IPS-NIHi7 (cell line): ENCODE measurements around the gene RAI1.

Source experiments
- DNase-seq: peaks from one replicate; pipeline ENCODE4 v3.0.0; 2012; ENCODE audit warnings: mixed read lengths; ENCODE audit errors: extremely low spot score

Gene RAI1

DNA sequence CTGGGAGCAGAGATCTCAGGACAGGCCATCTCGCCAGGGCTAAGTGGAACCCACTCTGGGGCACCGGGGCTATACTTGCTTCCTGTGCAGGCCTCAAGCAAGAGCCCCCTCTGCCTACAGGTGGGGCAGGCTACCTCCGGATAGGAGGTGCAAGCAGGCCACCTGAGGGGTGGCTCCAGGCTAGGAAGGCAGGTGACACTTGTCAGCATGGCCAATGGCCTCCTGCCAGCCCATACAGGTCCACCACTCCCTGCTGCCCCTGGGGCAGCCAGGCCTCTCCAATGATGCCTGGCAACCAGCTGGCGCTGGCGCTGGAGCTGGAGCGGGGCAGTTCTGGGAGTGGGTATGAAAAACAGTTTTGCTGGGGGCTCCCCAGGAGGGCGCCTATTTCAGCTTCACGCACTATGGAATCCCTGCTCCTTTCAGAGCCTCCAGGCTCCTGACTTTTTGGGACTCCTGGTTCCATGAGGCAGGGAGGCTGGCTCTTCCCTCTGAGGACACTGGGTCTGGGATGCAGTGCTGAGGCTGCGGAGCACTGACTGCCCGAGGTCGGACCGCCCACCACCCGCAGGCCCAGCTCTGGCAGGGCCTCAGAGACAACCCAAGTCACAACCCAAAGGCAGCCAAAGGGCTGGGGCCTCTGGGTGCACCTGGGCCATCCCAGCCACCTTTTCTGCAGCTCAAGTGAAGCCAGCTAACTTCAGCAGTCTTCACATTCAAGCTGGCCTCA, 164.0 kb downstream of the RAI1 start:
- DNase-seq = no peak

DNA sequence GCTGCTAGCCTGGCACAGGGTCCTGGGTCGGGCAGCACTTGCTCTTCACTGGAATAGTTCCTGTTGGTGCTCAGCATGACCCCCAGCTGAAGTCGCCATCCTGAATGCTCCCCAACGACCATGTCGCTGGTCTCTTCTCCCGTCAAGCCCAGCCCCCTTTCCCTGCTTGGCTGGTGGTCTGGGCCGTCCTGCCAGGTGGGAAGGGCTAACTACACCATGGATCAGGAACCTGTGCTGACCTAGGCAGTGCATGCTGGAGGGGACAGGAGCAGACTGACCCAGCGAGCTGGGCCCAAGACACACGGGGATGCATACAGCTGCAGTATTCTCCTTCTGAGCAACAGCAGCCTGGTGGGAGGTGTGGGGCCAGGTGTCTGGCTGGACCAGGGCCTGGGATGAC, 164.7 kb downstream of the RAI1 start:
- DNase-seq = no peak

DNA sequence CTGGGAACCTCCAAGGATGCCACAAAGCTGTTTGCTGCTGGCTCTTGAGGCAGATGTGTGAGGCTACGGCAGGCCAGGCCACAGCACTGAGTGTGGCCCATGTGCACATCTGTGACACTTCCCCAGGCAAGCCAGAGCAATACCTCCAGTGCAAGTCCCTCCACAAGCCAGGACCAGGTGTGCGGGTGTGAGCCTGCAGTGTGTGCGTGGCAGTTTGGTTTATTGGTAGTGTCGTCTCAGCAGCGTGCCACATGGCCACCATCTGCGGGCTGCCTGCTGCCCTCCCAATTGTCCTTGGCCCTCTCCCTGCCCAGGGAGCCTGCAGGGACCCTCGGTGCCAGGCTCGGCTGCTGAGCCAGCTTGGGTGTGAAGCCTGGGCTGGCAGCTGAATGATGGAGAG, 165.4 kb downstream of the RAI1 start:
- DNase-seq = no peak

DNA sequence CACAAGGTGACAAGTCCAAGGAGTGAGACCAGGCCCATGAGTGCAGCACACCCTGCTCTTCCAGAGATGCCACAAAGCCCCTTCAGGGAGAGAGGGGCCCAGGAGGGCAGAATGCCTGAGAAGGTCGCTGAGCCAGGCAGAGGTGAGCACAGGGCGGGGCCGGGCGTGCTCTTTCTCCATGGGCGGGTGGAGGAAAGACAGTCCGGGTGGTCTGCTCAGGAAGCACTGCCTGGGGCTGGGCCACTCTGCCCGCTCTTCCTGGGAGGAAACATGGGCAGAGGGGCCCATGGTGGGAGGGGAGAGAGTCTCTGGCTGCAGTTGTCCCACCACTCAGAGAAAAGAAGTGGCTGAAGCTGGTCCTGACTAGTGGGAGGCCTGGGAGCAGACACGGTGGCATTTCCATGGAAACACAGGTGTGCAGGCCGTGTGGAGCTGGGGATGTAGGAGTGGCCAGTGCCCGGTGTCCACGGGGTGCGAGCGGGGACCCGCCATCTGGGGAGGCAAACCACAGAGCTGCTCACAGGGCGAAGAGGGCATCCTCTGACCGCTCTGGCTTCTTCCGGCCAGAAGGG, 165.9 kb downstream of the RAI1 start:
- no peak for DNase-seq

DNA sequence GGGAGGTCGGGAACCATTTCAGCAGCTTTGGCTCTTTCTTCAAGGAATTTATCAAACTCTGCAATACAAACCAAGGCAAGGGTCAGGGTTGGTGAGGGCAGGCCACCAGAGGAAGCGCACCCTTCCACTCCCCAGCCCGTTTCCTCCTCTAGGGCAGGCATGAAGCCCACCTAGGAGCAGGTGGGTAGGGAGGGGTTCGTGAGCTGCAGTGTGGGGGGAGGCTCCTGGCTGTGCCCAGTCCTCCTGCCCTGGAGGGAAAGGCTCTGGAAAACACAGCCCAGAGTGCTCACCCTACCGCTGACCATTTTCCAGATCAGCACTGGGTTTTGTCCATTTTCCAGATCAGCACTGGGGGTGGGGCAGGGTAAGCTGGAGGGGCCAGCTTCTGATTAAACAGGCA, 166.5 kb downstream of the RAI1 start:
- DNase-seq = no peak

DNA sequence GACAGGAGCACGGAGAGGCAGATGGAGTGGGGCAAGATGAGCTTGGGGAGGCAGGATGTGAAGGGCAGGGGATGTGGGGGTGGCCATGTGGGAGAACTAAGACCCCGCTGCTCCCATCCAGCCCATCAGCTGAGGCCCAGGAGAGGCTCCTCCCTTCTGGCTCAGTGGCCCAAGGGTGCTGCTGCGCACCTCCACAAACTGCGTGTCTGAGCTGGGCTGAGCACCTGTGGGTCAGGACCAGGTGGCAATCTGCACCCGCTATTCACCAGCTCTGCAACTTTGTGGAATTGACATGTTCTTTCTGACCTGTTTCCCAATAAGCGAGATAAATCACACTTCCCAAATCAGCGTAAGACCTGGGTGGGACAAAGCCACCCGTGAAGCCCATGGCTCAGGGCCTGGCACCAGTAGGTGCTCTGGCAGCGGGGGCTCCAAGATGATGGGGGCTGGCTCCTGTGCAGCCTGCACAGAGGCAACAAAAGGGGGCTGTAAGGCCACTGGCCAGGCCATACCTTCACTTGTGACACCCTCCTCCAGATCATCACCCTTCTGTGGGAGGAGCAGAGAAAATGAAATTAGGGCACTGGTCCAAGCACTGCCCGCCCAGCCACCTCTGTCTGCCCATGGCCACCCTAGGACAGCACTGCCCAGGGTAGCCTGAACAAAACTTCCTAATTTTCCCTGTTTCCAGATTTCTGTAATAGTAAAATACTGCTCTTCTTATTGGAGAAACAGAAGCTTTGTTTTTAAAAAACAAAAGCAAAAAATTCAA, 167.2 kb downstream of the RAI1 start:
- DNase-seq = no peak

DNA sequence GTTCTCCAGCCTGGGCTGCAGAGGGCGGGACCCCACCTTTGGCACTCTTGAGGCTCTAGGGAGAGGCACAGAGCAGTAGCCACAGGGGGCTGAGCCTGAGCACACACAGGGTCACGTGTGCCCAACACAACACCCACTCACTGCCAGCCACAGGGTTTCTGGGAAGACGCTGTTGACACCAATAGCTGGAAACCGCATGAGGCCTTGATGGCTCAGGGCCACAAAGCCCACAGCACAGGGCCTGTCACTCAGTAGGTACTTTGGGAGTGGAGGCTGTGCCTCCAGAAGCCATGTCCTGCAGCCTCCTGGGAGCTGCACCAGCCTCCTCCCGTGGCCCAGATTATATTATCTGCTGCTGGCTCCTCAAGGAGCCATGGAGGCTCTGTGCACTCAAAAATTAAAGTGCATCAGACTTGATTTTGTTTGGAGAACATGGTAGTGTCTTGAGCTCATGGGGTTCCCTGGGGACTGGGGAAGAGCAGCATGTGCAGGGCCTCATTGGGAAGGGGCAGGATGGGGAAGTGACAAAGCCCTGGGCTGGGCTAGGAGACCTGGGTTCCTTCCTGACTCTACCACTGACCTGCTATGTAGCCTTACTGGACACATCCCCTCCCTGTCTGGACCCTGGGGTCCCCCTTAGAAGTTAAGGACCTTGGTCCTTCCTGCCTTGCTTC, 168.0 kb downstream of the RAI1 start:
- DNase-seq = no peak

DNA sequence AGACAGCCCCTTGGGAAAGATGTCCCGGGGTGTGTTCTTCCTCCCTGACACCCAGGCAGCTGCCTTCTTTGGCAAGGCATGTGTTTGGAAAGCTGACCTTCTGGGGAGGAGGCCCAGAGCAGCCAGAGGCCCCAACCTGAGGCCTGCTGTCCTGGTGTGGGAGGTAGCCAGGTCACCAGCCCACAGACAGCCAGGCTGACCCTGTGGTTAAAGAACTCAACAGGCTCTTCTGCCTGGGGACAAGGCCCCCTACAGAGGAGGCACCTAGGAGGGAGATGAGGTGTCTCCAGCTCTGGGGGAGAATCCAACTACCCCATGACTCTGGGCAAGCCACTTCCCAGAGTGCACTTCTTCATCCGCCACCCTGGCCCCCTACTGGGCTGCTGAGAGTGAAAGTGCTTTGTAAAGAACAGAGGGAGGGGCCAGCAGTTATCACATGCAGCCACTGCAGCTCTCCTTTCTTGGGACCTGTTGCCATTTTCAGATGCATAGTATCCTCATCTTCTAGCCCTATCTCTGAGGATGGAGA, 168.7 kb downstream of the RAI1 start:
- peak; percentile 52 for DNase-seq

DNA sequence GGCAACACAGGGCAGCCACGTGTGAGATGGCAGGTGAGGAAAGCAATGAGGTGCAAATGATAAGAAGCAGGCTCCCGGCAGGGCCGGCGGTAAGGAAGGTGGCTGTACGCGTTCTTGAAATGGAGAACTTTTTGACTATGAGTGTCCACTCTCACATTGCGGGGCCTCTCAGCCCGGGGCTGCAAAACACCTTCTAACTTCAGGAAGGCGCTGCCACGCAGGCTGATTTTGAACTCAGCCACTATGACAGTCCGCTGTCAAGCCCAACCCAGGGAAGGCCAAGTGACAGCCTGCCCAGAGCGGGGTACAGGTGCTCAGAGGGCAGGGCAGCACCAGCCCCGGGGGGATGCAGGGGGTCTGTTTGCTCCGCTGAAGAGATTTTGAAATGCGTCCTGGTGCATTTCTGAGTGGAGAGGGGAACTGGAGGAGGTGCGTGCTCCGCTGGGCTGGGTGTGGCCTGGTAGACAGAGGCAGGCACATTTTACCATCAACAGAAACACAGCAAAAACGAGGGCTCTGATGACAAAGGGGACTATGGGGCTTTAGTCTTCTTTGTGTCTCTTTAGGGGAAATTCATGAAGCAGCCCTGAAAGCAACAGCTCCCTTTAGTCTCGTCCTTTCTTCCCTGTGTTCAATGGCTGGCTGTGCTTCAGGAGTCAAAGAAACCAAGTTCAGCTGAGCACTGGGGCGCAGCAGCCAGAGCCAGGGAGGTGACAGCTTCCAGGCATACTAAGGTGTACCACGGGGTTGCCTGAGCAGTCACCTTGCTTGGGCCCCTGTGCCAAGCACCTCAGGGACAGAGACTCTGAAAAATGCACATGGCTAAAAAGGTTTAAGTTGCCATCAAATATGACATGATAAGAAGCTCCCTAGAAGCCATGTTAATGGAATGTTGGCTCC, 170.1 kb downstream of the RAI1 start:
- no peak for DNase-seq

DNA sequence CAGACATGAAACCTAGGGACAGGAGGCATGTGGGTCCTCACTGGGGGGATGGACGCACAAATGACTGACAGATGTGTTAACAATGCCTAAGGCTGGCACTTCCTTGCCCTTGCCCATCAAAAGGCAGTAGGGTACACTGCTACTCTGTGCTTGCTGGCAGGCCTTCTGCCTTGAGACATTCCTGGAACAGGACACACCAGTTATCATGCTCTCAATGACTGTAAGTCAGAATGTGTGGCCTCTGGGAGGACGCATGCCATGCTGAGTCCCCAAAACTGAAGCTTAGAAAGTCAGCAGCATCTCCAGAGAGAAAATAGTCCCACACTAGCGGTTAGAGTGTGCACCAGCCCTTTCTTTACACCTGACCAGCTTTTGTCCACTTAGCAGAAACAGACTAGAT, 171.7 kb downstream of the RAI1 start:
- no peak for DNase-seq

DNA sequence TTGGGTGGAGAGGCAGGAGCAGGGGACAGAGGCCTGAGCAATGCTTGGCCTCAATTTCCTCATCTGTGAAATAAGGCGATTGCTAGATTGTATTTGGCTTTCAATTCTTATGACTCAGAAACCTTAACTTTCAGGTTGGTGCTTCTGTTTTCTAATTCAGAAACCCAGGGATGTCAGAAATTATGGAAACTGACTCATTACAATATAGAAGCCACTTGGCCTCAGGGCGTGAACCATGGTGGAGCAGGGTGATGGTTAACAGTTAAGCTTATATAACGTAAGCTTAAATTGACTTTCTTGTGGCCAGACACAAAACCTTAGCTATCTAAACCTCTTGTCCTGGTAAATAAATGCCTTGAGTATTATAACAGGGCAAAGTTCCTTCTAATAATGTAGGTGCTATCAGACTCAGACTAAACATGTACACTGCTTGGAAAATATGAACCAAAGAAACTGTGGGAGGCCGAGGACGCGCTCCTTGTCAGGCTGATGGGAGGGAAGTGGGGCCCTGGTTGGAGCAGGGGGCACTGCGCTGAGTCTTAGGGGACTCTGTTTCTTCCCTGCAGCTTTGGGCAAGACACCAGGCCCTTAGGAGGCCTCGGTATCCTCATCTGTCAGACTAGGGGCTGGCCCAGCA, 172.7 kb downstream of the RAI1 start:
- DNase-seq = no peak

DNA sequence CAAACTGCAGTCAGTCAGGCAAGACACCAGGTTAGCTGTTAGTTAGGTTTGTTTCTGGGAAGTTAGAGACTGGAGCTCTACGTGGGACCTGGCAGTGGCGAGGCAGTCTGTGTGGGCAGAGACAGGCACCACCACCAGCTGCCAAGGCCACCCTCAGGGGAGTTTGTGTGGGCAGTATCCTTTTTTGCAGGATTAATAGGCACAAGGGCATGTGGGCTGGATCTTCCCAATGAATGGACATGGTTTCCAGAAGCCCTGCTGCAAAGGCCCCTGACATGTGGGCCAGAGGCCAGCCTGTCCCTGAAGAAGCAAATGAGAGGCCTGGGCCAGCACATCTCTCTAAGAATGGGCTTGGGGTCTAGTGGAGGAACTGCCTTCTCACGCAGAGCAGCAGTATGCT, 174.7 kb downstream of the RAI1 start:
- no peak for DNase-seq

DNA sequence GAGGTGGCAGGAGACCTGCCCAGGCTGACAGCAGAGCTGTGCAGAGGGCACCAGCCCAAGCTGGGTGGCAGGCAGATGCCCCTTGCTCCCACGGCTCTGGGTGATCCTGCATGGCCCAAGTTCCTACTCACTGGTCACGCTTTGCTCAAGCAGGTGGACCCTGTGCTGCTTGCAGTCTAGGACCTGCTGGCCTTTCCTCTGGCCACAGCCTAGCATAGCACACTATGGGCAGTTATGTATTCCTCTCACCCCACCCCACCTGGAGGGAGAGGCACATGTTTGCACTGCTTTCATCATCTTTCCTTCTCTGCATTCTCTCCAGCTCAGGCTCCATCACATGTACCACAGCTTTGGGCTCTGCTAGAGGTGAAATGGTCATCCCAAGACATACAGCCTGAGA, 175.1 kb downstream of the RAI1 start:
- DNase-seq = no peak

DNA sequence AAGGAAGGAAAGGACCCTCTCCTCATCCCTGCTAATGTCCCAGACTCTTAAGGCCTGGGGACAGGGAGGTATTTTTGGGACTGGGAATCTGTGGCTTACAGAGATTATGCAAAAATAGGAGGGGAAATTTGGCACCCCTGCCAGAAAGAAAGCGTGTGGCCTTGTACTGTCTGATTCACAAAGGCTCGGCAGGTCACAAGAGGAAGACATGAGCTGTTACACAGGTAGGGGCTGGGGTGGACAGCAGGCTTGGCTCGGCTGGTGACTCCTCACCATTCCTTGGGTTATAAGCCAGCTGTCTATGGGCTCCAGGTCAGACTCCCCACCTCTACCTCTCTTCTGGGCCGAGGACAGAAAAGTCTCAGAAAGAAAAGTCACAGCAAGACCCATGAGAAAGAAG, 176.2 kb downstream of the RAI1 start:
- no peak for DNase-seq

DNA sequence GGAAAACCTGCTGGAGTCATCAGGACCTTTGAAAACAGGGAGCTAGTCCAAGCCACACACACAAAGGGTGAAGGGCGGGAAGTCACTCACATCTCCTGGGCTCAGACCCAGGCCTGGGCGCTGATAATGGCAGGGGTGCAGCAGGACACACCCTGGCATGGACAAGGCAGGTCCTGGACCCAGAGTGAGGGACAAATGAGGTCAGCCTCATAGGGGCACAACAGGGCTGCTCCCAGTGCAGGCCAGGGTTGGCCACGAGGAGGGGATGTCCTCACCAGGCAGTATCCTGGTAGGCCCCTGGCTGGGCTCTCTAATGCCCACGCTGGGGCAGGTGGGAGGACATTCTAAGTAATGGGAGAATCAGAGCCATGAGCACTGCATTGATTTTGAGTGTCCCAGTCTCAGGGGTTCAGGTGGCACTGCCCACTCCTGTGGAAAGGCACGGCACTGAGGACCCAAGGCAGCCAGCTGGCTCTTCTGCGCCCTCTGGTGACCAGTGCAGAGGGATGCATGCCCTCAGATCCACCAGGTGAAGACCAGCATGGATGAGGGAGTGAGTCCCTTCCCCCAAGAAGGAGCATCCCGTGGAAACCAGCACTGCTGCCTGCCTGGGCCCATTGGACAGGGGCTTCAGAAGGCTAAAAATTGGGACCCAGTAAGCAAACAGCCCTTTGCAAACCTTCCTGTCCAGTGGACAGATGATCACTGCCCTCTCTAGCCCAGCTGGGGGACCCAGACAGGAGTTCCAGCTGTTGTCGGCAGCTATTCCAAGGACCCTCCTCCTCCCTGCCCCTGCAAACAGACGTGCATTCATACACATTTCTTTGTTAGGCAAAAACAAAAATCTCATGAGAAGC, 178.9 kb downstream of the RAI1 start:
- DNase-seq = peak; percentile 89

DNA sequence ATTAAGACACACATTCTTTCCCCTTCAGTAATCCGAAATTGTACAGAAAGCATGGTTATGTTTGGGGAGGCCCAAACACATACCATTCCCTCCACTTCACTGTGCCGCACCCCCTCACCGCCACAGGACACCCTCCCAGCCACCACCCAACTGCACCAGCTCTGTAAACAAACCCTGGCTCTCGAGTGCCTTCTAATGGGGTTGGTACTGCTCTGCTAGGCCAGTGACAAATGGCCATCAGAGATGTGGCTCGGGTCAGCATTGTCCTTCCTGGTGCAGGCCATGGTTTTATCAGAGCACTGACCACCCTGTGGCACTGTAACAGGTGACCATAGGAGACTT, 179.5 kb downstream of the RAI1 start:
- DNase-seq = no peak
